Endothelial cell of umbilical vein (primary cell): ENCODE results near the gene UBE2E3.

Experiments used
- CTCF ChIP-seq, 2 donors: IDR thresholded peaks; 1 replicate in 1 of 2; 2 replicates in 1 of 2; pipeline ENCODE4 v1.5.1; 2011; ENCODE audit warnings: low read length in 2 of 2, mild to moderate bottlenecking in 2 of 2, moderate library complexity in 2 of 2, control low read depth in 1 of 2, inconsistent platforms in 1 of 2, low read depth in 1 of 2; ENCODE audit not compliant: insufficient read depth in 1 of 2; ENCODE audit errors: extremely low read depth in 1 of 2
- EZH2 ChIP-seq: IDR thresholded peaks from 2 replicates; pipeline ENCODE4 v1.6.1; 2012; ENCODE audit warnings: borderline replicate concordance, low read depth, mild to moderate bottlenecking, moderate library complexity, low read length, inconsistent platforms; ENCODE audit not compliant: severe bottlenecking
- GATA2 ChIP-seq: IDR thresholded peaks from 2 replicates; pipeline ENCODE4 v1.7.0; 2011; ENCODE audit warnings: low read depth, mild to moderate bottlenecking, moderate library complexity, mixed read lengths, low read length; ENCODE audit not compliant: insufficient read length, insufficient read depth
- JUN ChIP-seq: IDR thresholded peaks from 2 replicates; pipeline ENCODE4 v1.6.1; 2011; ENCODE audit warnings: borderline replicate concordance, low read depth; ENCODE audit not compliant: insufficient read length, insufficient read depth
- MYC ChIP-seq: IDR thresholded peaks from one replicate; pipeline ENCODE4 v1.6.1; 2011; ENCODE audit warnings: mild to moderate bottlenecking, low read depth, low read length
- POLR2A ChIP-seq: IDR thresholded peaks from 2 replicates; pipeline ENCODE4 v1.6.1; 2012; ENCODE audit warnings: low read depth, mild to moderate bottlenecking, control low read depth, low read length
- POLR2AphosphoS5 ChIP-seq: IDR thresholded peaks from 2 replicates; pipeline ENCODE4 v1.6.1; 2012; ENCODE audit warnings: low read depth, mild to moderate bottlenecking, control low read depth, low read length, moderate library complexity; ENCODE audit not compliant: insufficient read depth

- no peak for TF ChIP-seq CTCF (IDR thresholded peaks at IDR 0.05; ENCODE audit: extremely low read depth in 1 of 2, insufficient read depth in 1 of 2, low read depth in 1 of 2, low read length in 2 of 2)
- no peak for TF ChIP-seq POLR2AphosphoS5
- TF ChIP-seq POLR2A = no peak
- no peak for TF ChIP-seq EZH2
- no peak for TF ChIP-seq JUN
- TF ChIP-seq MYC = no peak
- TF ChIP-seq GATA2 = no peak
These were observed 11.3 kb upstream of the UBE2E3 start for GRCh38 chr2:180969124-180969523.
